HG03139 (cell line): ENCODE results near the gene UCK2.
"Not testable (repeated sequence)": the region's sequence is repeated elsewhere in the genome, so short reads cannot be mapped to it uniquely, and the experiment has no call there.

ENCODE experiments used
- ATAC-seq: cut with Tn5 transposase; IDR thresholded peaks from one replicate; pipeline ENCODE4 v1.9.1; 2021; ENCODE audit not compliant: unreplicated experiment

The UCK2 gene

GRCh38 chr1:165827268-165828102 lies at the start of gene UCK2:
Gene UCK2, plus strand, starts transcription at chr1:165827614. Its CDS starts 220 bp downstream, at chr1:165827834.
- peak; percentile 72 for ATAC-seq

DNA sequence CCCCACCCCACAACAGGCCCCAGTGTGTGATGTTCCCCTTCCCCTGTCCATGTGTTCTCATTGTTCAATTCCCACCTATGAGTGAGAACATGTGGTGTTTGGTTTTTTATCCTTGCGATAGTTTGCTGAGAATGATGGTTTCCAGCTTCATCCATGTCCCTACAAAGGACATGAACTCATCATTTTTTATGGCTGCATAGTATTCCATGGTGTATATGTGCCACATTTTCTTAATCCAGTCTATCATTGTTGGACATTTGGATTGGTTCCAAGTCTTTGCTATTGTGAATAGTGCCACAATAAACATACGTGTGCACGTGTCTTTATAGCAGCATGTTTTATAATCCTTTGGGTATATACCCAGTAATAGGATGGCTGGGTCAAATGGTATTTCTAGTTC lies 49.2 kb upstream of the UCK2 start:
- not testable (repeated sequence) for ATAC-seq

DNA sequence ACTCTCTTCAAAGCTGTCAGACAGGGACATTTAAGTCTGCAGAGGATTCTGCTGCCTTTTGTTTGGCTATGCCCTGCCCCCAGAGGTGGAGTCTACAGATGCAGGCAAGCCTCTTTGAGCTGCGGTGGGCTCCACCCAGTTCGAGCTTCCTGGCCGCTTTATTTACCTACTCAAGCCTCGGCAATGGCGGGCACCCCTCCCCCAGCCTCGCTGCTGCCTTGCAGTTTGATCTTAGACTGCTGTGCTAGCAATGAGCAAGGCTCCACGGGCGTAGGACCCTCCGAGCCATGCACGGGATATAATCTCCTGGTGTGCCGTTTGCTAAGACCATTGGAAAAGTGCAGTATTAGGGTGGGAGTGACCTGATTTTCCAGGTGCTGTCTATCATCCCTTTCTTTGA lies 43.9 kb upstream of the UCK2 start:
- not testable (repeated sequence) for ATAC-seq

- no peak for ATAC-seq
Measured at GRCh38 chr1:165787741-165788140, 39.7 kb upstream of the UCK2 start.

DNA sequence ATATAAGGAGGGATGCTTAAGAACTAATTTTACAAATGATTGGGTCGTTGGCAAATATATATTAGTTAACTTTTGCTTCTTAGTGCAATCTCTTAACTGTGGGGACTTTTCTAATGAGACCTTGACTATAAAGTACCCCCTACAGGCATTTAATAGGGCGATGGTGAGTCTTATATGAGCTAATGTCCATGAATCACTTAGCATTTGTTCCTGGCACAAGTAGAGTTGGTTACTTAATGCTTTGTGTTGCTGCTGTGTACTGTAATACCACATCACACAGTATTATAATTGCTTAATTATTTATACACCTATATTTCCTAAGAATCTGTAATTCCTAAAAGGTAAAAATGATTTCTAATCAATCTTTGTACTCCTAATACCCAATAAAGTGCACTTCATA lies 33.5 kb upstream of the UCK2 start:
- ATAC-seq = no peak

DNA sequence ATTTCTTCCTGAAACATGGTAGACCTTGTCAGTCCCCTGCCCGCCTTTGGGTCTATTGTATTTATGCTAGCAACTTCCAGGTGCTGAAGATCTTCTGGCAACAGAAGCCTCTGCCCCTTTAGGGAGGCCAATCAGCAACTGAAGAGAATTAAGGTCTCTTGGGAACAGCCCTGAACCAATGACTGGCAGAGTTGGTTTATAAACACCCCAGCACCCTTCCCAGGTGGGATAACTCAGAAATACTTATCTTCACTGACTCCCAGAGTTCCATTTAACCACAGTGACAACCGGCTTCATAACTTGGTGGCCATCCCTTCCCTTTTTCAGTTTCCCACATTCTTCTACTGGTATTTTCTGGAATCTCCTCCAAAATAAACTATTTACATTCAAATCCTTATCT lies 31.5 kb upstream of the UCK2 start:
- ATAC-seq = no peak

GRCh38 chr1:165799387-165799786 lies 28.0 kb upstream of the UCK2 start:
- ATAC-seq = no peak

DNA sequence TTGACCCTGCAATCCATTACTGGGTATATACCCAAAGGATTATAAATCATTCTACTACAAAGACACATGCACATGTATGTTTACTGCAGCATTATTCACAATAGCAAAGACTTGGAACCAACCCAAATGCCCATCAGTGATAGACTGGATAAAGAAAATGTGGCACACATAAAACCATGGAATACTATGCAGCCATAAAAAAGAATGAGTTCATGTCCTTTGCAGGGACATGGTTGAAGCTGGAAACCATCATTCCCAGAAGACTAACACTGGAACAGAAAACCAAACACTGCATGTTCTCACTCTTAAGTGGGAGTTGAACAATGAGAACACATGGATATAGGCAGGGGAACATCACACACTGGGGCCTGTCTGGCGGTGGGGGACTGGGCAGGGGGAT lies 22.9 kb upstream of the UCK2 start:
- not testable (repeated sequence) for ATAC-seq

GRCh38 chr1:165807613-165808012 lies 19.8 kb upstream of the UCK2 start:
- ATAC-seq = no peak

DNA sequence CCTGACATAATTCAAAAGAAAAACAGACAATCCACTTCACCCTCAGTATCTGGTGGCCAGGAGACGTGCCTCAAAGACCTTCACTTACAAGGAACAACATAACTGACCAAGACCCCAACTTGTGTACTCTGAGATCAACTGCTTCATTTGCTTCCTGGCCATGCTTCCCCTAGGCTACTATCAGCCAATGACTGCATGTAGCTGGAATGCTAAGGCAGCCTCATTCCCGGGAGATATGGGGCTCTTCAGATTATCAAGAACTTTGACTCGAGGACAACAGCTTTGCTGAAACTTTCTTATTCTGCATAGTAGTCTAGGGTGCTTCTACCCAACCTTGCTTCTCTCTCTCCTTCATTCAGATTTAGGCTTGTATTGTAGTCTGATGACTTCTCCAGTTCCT lies 11.7 kb upstream of the UCK2 start:
- no peak for ATAC-seq

GRCh38 chr1:165816157-165816556 lies 11.3 kb upstream of the UCK2 start:
- ATAC-seq = no peak

DNA sequence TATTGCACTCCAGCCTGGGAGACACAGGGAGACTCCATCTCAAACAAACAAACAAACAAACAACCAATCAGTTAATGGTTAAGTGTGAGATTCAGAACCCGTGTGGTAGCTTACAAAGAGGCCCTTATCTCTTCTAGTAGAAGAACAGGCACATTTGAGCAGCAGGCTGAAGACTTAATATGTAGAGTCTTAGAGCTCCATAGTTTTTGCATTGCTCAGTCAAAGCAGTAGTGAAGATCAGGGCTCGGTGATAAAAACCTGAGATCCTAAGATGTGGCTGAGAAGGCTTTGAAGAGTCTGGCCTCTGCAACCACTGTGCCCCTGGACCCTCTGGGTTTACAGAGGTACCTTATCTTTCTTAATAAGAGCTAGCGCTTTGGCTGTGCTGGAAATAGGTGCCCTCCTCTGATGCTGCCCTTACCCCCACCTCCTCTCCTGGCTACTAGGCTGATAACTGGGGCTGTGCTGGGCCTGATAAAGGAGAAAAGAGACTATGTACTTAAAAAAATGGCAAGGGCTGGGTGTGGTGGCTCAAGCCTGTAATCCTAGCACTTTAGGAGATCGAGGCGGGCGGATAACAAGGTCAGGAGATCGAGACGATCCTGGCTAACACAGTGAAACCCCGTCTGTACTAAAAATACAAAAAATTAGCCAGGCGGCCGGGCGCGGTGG lies 10.5 kb upstream of the UCK2 start:
- no peak for ATAC-seq

DNA sequence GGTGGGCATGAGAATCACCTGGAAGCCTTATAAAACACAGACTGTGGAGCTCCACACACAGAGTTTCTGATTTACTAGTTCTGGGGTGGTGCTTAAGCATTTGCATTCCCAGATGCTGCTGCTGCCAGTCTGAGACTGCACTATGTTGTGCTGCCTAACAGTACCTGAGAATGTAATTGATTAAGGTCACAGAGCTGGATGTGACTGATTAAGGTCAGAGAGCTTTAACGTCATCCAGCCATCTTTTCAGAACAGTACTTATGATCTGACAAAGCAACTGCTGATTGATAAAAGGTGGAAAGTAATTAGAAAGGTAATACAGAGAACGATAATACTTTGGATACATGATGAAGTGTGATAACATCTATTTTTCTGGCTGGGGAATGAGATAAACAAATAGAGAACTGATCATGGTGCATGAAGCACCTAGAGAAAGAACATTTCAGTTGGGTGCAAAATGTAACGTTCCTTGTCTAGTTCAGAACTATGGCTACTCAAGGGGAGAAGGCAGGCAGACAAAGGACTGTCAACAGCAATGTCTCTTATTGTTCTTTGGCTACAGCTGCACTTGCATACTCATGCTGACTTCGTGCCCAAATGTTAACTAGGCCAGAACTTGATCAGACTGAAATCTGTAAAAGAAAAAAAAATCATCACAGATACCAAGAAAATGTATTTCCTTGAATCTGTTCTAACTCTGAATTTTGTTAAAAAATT lies 3.7 kb upstream of the UCK2 start:
- ATAC-seq = no peak

DNA sequence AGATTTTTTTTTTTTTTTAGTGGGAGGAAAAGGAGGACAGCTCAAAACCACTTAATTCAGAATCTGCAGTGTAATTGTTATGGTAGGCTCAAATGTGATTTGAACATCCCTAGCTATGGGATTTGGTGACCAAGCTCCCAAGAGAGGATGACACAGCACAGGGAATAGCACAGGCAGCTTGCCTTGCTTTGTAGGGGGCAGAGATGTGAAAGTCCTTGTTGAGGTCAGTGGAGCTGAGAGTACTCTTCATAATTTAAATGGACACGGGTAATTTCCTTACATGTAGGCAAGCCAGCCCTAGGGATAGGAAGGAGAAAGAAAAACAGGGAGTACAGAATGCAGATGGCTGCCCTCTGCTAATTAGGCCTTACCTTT lies 3.2 kb upstream of the UCK2 start:
- ATAC-seq = no peak

GRCh38 chr1:165826565-165827267 lies 698 bp upstream of the UCK2 start:
- no peak for ATAC-seq

DNA sequence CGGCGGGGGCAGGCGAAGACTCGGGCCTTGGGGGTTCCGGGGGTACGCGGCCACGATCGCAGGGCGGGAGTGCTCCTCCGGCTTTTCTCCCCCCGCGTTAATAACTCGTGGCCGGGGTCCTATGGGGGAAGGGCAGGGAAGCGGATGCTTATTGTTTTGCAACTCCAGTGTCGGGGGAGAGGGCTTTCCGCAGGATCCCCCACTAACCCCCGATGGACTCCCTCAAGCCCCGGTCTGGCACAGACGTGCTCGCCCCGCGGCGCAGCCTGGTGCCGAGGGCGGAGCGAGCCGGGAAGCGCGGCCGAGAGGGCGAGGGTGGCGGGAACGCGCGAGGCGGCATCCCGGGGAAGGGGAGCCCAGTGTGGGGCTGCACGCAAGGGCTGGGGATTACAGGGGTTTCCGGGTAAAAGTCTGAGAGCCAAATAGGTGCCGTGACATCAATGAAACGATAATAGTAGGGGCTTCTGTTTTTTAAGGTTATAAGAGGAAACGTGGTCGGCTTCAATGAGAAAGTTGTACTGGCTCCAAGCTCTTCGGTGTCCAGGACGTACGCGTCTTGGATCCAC lies 772 bp downstream of the UCK2 start:
- ATAC-seq = peak; percentile 36

DNA sequence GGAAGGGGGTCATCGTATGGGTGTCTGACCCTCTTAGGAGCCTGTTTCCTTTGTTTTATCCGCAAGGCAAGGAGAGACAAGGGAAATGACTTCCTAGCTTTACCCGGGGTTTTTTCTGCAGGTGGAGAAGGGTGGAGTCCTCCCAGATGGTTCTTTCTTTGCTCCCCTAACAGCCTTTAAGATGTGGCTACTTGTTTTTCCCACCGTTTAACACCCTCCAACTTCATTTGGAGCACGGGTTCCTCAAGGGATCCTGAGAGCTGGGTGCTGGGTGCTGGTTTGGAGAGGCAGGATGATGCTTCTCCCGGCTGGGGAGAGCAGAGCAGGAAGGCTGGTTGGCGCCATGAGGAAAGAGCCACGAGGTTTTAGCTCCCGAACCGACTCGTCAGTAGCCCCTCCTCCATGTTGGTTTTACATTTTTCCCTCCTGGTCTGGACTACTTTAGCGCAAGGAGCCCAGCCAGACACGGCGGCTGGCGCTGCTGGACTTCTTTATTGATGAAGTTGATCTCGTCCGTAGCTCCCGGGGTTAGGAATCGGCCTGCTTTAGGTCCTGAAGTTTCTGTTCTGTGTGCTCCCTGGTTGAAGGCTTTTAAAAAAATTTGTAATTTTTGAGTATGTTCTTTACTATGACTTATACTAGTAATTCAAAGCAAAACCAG lies 1.4 kb downstream of the UCK2 start:
- ATAC-seq = peak; percentile 11

- no peak for ATAC-seq
Measured at GRCh38 chr1:165829888-165830287, 2.5 kb downstream of the UCK2 start.

- no peak for ATAC-seq
Measured at GRCh38 chr1:165831146-165831545, 3.7 kb downstream of the UCK2 start.

- ATAC-seq = no peak
Measured at GRCh38 chr1:165832902-165833301, 5.5 kb downstream of the UCK2 start.
